Measurements from ENCODE around the gene HIRIP3.

DNA sequence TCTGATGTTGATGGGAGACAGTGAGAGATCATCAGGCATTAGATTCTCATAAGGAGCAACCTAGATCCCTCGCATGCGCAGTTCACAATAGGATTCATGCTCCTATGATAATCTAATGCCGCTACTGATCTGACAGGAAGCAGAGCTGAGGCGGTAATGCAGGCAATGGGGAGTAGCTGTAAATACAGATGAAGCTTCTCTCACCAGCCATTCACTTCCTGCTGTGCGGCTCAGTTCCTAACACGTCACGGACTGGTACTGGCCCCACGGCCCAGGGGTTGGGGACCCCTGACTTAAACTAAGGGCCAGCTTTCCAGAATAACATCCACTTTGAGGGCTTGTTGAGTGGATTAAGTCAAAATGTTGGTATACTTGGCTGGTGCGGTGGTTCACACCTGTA lies 36.1 kb downstream of the HIRIP3 start:
- TF ChIP-seq POLR2A (IDR thresholded peaks at IDR 0.05) (no peak), POLR2AphosphoS5 (IDR thresholded peaks at IDR 0.05; ENCODE audit: insufficient read depth in 1 of 2, low read depth in 1 of 2) (no peak)
- TF ChIP-seq, protein P1, sequence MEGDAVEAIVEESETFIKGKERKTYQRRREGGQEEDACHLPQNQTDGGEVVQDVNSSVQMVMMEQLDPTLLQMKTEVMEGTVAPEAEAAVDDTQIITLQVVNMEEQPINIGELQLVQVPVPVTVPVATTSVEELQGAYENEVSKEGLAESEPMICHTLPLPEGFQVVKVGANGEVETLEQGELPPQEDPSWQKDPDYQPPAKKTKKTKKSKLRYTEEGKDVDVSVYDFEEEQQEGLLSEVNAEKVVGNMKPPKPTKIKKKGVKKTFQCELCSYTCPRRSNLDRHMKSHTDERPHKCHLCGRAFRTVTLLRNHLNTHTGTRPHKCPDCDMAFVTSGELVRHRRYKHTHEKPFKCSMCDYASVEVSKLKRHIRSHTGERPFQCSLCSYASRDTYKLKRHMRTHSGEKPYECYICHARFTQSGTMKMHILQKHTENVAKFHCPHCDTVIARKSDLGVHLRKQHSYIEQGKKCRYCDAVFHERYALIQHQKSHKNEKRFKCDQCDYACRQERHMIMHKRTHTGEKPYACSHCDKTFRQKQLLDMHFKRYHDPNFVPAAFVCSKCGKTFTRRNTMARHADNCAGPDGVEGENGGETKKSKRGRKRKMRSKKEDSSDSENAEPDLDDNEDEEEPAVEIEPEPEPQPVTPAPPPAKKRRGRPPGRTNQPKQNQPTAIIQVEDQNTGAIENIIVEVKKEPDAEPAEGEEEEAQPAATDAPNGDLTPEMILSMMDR (IDR thresholded peaks at IDR 0.05) = no peak
